Breast epithelium (tissue), 4 donors: ENCODE data around the gene UMODL1. TPM values are rescaled to one million over a fixed set of nuclear protein-coding genes. Genes with fewer than 3 reads are reported as not detected.

Source experiments
- DNase-seq, 2 donors: peaks; one replicate each; pipeline ENCODE4 v3.0.0-alpha.2; 2019; ENCODE audit warnings: low spot score in 2 of 2
- H3K27ac ChIP-seq, 2 donors: fragments of 200-600 bp; sonication (generic) in 1 of 2; one replicate each; pipeline ENCODE4 v1.5.1; 2016 to 2019; ENCODE audit warnings: mild to moderate bottlenecking in 1 of 2
- H3K27me3 ChIP-seq, 2 donors: fragments of 200-600 bp; sonication (generic) in 1 of 2; one replicate each; pipeline versions ENCODE4 v1.5.1 to v1.6.0; 2017 to 2019; ENCODE audit warnings: control low read depth in 1 of 2, mild to moderate bottlenecking in 1 of 2
- H3K36me3 ChIP-seq: fragments of 200-600 bp; one replicate; pipeline ENCODE4 v1.5.1; 2019
- H3K4me1 ChIP-seq, 2 donors: fragments of 200-600 bp; sonication (generic); one replicate each; pipeline ENCODE4 v1.5.1; 2016 to 2019; ENCODE audit warnings: control low read depth in 1 of 2
- H3K4me3 ChIP-seq, 3 donors: fragments of 200-600 bp; sonication (generic); 1 replicate in 2 of 3; 2 replicates in 1 of 3; pipeline ENCODE4 v1.5.1; 2016 to 2019; ENCODE audit warnings: mild to moderate bottlenecking in 3 of 3, moderate library complexity in 2 of 3
- H3K9me3 ChIP-seq, 2 donors: fragments of 200-600 bp; sonication (generic) in 1 of 2; one replicate each; pipeline ENCODE4 v1.5.1; 2016 to 2019; ENCODE audit warnings: control low read depth in 1 of 2
- POLR2A ChIP-seq: fragments of 450-650 bp; IDR thresholded peaks from one replicate; pipeline ENCODE4 v1.6.1; 2016; ENCODE audit warnings: antibody characterized with exemption, mild to moderate bottlenecking, moderate library complexity
- POLR2AphosphoS5 ChIP-seq, 3 donors: sonication (generic); formaldehyde crosslinking; IDR thresholded peaks; one replicate each; pipeline ENCODE4 v1.6.1; 2017; ENCODE audit warnings: antibody characterized with exemption in 3 of 3
- intact Hi-C: fragments of 100-400 bp; cut with DNase I; formaldehyde crosslinking; loops from one replicate; pipeline ENCODE4 v1.15.1; 2023; ENCODE audit warnings: low total_unique reads
- total RNA-seq, 3 donors: library from RNA; depleted of rRNA; stranded (reverse); fragments of >200 nt; gene quantifications; one replicate each; pipeline ENCODE4 v1.1.0, GENCODE V29; 2016
- TF ChIP-seq, protein P1 (sequence below), 3 donors: fragments of 450-650 bp; IDR thresholded peaks; one replicate each; pipeline ENCODE4 v1.5.1; 2016 to 2017; ENCODE audit warnings: antibody characterized with exemption in 3 of 3, mild to moderate bottlenecking in 3 of 3, moderate library complexity in 3 of 3

The UMODL1 gene
- total RNA-seq, 3 donors from 2014 or later = not detected

- no peak overlapping the region for H3K4me3 ChIP-seq
- TF ChIP-seq, protein P1, sequence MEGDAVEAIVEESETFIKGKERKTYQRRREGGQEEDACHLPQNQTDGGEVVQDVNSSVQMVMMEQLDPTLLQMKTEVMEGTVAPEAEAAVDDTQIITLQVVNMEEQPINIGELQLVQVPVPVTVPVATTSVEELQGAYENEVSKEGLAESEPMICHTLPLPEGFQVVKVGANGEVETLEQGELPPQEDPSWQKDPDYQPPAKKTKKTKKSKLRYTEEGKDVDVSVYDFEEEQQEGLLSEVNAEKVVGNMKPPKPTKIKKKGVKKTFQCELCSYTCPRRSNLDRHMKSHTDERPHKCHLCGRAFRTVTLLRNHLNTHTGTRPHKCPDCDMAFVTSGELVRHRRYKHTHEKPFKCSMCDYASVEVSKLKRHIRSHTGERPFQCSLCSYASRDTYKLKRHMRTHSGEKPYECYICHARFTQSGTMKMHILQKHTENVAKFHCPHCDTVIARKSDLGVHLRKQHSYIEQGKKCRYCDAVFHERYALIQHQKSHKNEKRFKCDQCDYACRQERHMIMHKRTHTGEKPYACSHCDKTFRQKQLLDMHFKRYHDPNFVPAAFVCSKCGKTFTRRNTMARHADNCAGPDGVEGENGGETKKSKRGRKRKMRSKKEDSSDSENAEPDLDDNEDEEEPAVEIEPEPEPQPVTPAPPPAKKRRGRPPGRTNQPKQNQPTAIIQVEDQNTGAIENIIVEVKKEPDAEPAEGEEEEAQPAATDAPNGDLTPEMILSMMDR (IDR thresholded peaks at IDR 0.05) = no peak
- no peak for TF ChIP-seq POLR2A
- no peak for TF ChIP-seq POLR2AphosphoS5 (IDR thresholded peaks at IDR 0.05)
- peaks cover 0 to 4% of the 10 kb centered on the region in 2 donors for H3K9me3 ChIP-seq
- no peak overlapping the region for H3K27ac ChIP-seq
- no peak for DNase-seq
- no peaks in the 10 kb centered on the region for H3K4me1 ChIP-seq
- no peaks in the 10 kb centered on the region for H3K36me3 ChIP-seq
- intact Hi-C loops = loop anchor here (5.0 kb wide), 1 partner anchor 209 kb away; no protein-coding TSS in a partner anchor
- H3K27me3 ChIP-seq = no peaks in the 10 kb centered on the region
Observed at GRCh38 chr21:42096566-42096965, 25.4 kb downstream of the UMODL1 start.

- peaks cover 0 to 4% of the 10 kb centered on the region in 2 donors for H3K9me3 ChIP-seq
- no peaks in the 10 kb centered on the region for H3K27me3 ChIP-seq
- no peak overlapping the region for H3K4me3 ChIP-seq
- H3K36me3 ChIP-seq = no peaks in the 10 kb centered on the region
- intact Hi-C loops = loop anchor here (5.0 kb wide), 1 partner anchor 210 kb away; no protein-coding TSS in a partner anchor
- DNase-seq = no peak
- peak overlapping the region in 1 of 2 donors; percentile 78 for H3K27ac ChIP-seq
- H3K4me1 ChIP-seq = no peaks in the 10 kb centered on the region
- TF ChIP-seq POLR2AphosphoS5 (IDR thresholded peaks at IDR 0.05) (no peak), POLR2A (no peak)
- TF ChIP-seq, protein P1 (IDR thresholded peaks at IDR 0.05) = no peak
Observed at GRCh38 chr21:42097274-42097673, 26.2 kb downstream of the UMODL1 start.

GRCh38 chr21:42097860-42098454 is 26.8 kb downstream of the UMODL1 start:
- Histone ChIP-seq H3K9me3 (peaks cover 0 to 4% of the 10 kb centered on the region in 2 donors), H3K36me3 (no peaks in the 10 kb centered on the region), H3K4me3 (no peak overlapping the region), H3K27ac (peak overlapping the region; percentile 72 to 78), H3K27me3 (no peaks in the 10 kb centered on the region), H3K4me1 (no peaks in the 10 kb centered on the region)
- intact Hi-C loops = loop anchor here (5.0 kb wide), 1 partner anchor 211 kb away; no protein-coding TSS in a partner anchor
- peak in 1 of 2 donors; percentile 71 for DNase-seq
- TF ChIP-seq POLR2A (no peak), POLR2AphosphoS5 (IDR thresholded peaks at IDR 0.05) (peak in 2 of 3 donors; percentile 28 to 35)

DNA sequence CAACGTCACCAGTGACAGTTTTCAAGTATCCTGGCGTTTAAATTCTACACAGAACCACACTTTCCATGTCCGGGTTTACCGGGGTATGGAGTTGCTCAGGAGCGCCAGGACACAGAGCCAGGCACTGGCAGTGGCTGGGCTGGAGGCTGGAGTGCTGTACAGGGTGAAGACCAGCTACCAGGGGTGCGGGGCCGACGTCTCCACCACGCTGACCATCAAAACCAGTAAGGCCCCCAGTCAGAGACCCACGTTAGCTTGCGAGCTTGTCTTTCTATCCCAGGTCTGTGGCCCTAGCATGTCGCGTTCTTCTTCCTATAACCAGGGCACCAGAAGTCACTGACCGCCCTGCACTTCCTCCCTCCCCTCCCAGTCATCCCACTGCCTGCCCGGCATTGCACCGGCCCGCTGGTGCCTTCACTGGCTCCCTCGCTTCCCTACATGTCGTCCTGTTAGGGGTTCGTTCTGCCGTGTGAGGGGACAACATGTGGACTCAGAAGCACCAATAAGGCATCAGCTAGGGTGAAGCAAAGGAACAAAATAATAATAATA is 27.9 kb downstream of the UMODL1 start:
- no peak for DNase-seq
- Histone ChIP-seq H3K27ac (no peak overlapping the region), H3K36me3 (no peaks in the 10 kb centered on the region), H3K27me3 (no peaks in the 10 kb centered on the region), H3K9me3 (peaks cover 0 to 4% of the 10 kb centered on the region in 2 donors), H3K4me1 (no peaks in the 10 kb centered on the region), H3K4me3 (no peak overlapping the region)
- TF ChIP-seq POLR2A (no peak), POLR2AphosphoS5 (IDR thresholded peaks at IDR 0.05) (no peak)
- TF ChIP-seq, protein P1 (IDR thresholded peaks at IDR 0.05) = no peak
- intact Hi-C loops = loop anchor here (5.0 kb wide), 1 partner anchor 212 kb away; no protein-coding TSS in a partner anchor

DNA sequence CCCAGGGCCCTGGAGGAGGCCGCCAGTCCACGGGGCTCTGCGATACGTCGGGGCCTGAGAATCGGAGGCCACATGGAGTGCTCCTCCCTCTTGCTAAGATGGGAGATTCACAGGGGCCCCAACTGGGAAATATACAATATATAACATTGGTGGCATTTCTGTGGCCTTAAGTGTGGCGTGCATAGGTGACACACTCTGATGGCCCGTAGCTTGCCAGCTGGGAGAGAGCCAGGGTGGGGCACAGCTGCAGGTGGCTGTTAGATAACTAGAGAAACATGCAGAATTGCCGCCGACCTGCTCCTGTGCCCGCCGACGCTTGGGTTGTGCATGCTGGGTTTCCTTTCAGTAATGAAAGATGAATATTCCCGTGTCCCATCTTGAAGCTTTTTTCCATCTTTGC is 30.1 kb downstream of the UMODL1 start:
- Histone ChIP-seq H3K27me3 (no peaks in the 10 kb centered on the region), H3K36me3 (no peaks in the 10 kb centered on the region), H3K4me3 (no peak overlapping the region), H3K27ac (no peak overlapping the region), H3K4me1 (no peaks in the 10 kb centered on the region), H3K9me3 (no peaks in the 10 kb centered on the region)
- intact Hi-C loops = no loop called here
- TF ChIP-seq POLR2A (no peak), POLR2AphosphoS5 (IDR thresholded peaks at IDR 0.05) (no peak)
- TF ChIP-seq, protein P1 (IDR thresholded peaks at IDR 0.05) = no peak
- no peak for DNase-seq
